H1 (cell line): ENCODE data around the gene KISS1R. TPM values are rescaled to one million over a fixed set of nuclear protein-coding genes. Genes with fewer than 3 reads are reported as not detected.

Source experiments
- MAX ChIP-seq: IDR thresholded peaks from 2 replicates; pipeline ENCODE4 v1.6.1; 2012; ENCODE audit warnings: inconsistent platforms
- polyA plus RNA-seq, 7 experiments: library from polyadenylated mRNA; depleted of rRNA in 3 of 7; stranded (reverse) in 5 of 7; unstranded in 2 of 7; fragments of >200 nt in 5 of 7; fragments of 200-250 nt in 2 of 7; gene quantifications; 1 replicate in 5 of 7; 2 replicates in 1 of 7; 4 replicates in 1 of 7; pipeline versions ENCODE4 v1.2.1 to v1.2.3, GENCODE V29; 2011 to 2013; ENCODE audit warnings: missing spikeins in 2 of 7, mixed read lengths in 2 of 7
- total RNA-seq: library from RNA; stranded (reverse); fragmentation: NEBNext Ultra II Directional; extraction: Animal tissue kit (Norgen Biotek cat#: 25700); gene quantifications from 2 replicates; pipeline ENCODE4 v1.2.1, GENCODE V29; 2021

Gene KISS1R
- total and polyA plus RNA-seq, 2 of the 8 experiments (the other 6 are each of a cell fraction or from before 2014, with no cell fraction given) = 2.3 to 2.7 TPM

GRCh38 chr19:896999-897398, 20.1 kb upstream of the KISS1R start (continued):
- no peak for TF ChIP-seq MAX
